ENCODE measurements around the gene SUN3.

The SUN3 gene

DNA sequence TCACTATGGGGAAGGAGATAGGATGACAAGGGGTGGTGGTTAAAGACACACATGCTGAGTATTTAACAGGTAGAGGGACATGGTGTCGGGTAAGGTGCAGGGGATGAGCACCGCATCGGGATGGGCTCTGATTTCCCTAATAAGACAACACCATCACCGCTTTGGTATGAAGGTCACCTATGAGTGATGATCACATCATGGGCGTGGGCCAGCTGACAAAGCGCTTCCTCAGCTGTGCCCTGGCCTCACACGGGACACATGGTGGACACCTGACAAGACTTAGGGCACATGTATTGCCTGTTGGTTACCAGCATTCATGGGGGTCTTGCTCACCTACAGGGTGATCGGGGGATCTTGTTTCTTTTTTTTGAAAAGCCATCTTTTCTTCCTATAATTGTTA lies 19.2 kb upstream of the SUN3 start:
- Histone ChIP-seq H3K4me1 (peaks cover 17% of the 10 kb centered on the region), H3K4me2 (no peak overlapping the region)

DNA sequence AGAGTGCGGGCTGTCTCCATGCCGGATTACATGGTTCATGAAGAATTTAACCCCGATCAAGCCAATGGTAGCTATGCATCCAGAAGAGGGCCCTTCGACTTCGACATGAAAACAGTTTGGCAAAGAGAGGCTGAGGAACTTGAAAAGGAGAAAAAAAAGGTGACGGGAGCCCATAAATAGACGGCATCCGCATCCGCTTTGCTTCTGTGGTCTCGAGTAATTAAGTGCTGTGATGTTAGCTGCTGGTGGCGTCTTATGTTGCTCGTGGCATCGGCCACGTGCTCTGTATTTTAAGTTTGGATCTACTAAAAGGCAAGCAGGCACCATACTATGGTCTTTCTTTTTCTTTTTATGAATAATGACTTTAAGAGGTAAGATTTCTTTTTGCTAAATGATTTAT lies 17.6 kb upstream of the SUN3 start:
- H3K9ac ChIP-seq, result no peak overlapping the region
- no peak overlapping the region for H3K4me3 ChIP-seq
- no peaks in the 10 kb centered on the region for H3K9me3 ChIP-seq
- no peak for TF ChIP-seq Cebpa-rat (IDR thresholded peaks at IDR 0.05)
- no peaks in the 10 kb centered on the region for H3K36me3 ChIP-seq
- peak overlapping the region; percentile 55 for H3K4me2 ChIP-seq
- no peaks in the 10 kb centered on the region for H4K20me1 ChIP-seq
- H3K27me3 ChIP-seq, result no peaks in the 10 kb centered on the region
- no peak overlapping the region for H3K27ac ChIP-seq
- peaks cover 17% of the 10 kb centered on the region for H3K4me1 ChIP-seq

More for the DNA sequence above, 19.2 kb upstream of the SUN3 start:
- no peaks in the 10 kb centered on the region for H4K20me1 ChIP-seq
- no peak overlapping the region for H3K27ac ChIP-seq
- no peak overlapping the region for H3K9ac ChIP-seq
- H3K36me3 ChIP-seq, result no peaks in the 10 kb centered on the region
- H3K9me3 ChIP-seq, result no peaks in the 10 kb centered on the region
- no peak for TF ChIP-seq Cebpa-rat (IDR thresholded peaks at IDR 0.05)
- no peak overlapping the region for H3K4me3 ChIP-seq
- no peaks in the 10 kb centered on the region for H3K27me3 ChIP-seq

DNA sequence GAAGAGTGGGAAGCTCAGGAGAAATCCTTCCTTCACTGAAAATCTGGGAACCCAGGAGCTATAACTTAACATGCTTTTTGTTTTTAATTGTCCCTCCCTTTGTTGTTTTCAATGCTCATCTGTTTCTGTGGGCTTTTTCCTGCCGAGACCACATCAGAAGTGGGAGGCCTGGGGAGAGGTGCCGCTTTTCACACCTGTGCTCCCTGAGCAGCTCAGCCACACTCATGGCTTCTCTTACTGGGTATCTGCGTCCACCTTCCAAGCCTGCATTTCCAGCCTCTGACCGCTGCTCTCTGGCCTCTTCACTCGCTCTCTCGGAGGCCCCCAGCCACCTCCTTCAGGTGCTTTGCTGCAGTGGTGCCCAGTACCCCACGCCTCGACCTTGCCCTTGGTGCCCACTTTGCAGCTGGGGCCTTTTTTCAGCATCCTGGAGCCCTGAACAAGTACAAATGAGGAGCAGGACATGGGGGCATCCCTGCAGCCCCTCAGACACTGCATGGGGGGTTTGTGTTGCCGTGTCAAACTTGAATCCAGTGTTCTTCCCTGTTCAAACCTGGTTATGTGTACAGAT lies 16.4 kb upstream of the SUN3 start:
- no peaks in the 10 kb centered on the region for H3K9me3 ChIP-seq
- H4K20me1 ChIP-seq, result no peaks in the 10 kb centered on the region
- H3K27ac ChIP-seq, result no peak overlapping the region
- no peak overlapping the region for H3K4me2 ChIP-seq
- H3K27me3 ChIP-seq, result no peaks in the 10 kb centered on the region
- H3K36me3 ChIP-seq, result no peaks in the 10 kb centered on the region
- no peak overlapping the region for H3K9ac ChIP-seq
- TF ChIP-seq Cebpa-rat (IDR thresholded peaks at IDR 0.05), result no peak
- H3K4me3 ChIP-seq, result no peak overlapping the region
- H3K4me1 ChIP-seq, result peaks cover 17% of the 10 kb centered on the region

DNA sequence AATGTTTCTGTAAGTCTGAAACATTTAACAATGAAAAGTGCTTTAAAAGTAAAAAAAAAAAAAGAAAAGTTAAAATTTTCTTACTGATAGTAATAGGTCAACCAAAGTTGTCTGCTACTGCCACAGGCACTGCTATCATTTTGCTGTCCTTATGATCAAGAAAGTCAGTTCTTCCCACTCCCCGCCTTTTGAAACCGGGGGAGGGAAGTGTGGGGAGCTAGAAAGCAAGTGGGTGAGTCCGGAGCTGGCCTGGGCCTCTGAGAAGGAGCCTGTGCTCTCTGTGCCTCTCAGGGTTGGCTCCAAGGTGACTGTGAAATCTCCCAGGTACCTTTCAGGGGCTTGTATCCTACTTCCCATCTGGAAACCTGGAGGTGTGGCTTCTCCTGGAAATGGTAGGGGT lies 13.7 kb upstream of the SUN3 start:
- Histone ChIP-seq H4K20me1 (no peaks in the 10 kb centered on the region), H3K4me1 (peaks cover 17% of the 10 kb centered on the region), H3K9ac (no peak overlapping the region), H3K36me3 (no peaks in the 10 kb centered on the region), H3K9me3 (no peaks in the 10 kb centered on the region), H3K4me2 (no peak overlapping the region), H3K27me3 (no peaks in the 10 kb centered on the region), H3K27ac (no peak overlapping the region), H3K4me3 (no peak overlapping the region)
- no peak for TF ChIP-seq Cebpa-rat (IDR thresholded peaks at IDR 0.05)

DNA sequence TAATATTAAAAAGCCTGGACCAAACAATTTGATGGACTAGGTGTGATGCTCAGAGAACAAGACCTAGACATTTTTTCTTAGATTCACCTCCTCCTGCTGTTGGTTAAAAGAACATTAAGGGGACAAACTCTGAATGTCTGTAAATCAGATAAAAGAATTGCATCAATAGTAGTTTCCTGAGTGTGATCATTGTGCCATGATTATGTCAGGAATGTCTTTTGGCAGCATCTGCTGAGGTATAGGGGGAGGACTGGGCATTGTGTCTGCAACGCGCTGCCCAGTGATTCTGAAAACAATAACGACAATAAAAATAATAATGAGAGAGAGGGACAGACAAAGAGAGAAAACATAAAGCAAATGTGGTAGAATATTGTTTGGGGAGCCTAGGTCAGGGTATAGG lies 13.3 kb upstream of the SUN3 start:
- H3K9ac ChIP-seq, result no peak overlapping the region
- H3K27ac ChIP-seq, result no peak overlapping the region
- peaks cover 17% of the 10 kb centered on the region for H3K4me1 ChIP-seq
- H3K36me3 ChIP-seq, result no peaks in the 10 kb centered on the region
- no peak overlapping the region for H3K4me3 ChIP-seq
- H3K27me3 ChIP-seq, result peaks cover 1% of the 10 kb centered on the region; the same call in 1 of the 2 replicates
- no peaks in the 10 kb centered on the region for H4K20me1 ChIP-seq
- H3K4me2 ChIP-seq, result no peak overlapping the region
- H3K9me3 ChIP-seq, result no peaks in the 10 kb centered on the region
- TF ChIP-seq Cebpa-rat (IDR thresholded peaks at IDR 0.05), result no peak

DNA sequence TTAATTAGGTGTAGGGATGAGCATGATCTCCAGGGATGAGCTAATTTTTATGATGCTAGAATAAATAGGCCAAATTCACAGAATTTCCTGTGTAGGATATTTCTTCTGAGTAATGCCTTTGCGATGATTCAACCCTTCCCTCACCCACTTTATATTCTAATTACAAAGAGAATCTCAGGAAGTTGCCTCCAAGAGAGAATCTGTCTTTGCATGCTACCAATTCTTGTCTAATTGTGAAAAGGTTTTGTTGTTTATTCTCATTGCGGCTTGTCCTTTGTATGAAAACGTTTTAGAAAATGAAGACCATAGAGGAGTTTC lies 12.7 kb upstream of the SUN3 start:
- no peak overlapping the region for H3K9ac ChIP-seq
- H3K4me2 ChIP-seq, result no peak overlapping the region
- H3K27me3 ChIP-seq, result peaks cover 7% of the 10 kb centered on the region; the same call in 1 of the 2 replicates
- no peaks in the 10 kb centered on the region for H3K9me3 ChIP-seq
- H4K20me1 ChIP-seq, result no peaks in the 10 kb centered on the region
- H3K4me1 ChIP-seq, result peaks cover 12% of the 10 kb centered on the region
- H3K4me3 ChIP-seq, result no peak overlapping the region
- no peaks in the 10 kb centered on the region for H3K36me3 ChIP-seq
- no peak overlapping the region for H3K27ac ChIP-seq
- TF ChIP-seq Cebpa-rat (IDR thresholded peaks at IDR 0.05), result no peak

DNA sequence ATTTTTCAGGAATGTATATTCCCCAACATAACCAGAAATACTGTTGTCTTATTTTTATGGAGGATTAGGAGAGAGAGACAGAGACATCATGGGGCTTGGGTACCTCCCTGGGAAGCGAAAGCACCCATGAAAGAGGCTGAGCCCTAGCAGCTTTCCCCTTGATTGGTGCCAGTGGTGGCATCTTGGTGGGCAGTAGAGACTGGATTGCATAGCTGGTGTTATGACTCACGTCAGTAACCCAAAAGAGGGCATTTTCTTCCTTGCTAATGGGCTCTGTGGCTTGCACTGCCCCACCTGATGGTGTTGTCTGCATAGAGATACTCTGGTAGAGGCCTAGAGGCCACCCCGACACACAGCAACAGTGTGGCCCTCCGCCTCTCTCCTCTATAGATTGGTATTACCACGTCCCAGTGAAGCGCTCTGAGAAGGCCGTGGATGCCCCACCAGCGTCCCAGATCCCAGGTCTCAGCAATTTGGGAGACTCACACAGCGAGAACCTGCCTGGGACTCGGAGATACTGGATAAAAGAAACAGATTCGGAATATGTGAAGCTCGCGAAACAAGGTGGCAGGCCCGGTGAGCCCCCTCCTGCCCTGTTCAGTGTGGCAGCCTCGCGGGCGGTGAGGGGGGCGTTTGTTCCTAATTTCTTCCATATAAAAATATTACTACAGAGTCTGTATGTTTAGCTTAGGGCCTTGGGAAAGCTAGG lies 12.2 kb upstream of the SUN3 start:
- H3K9ac ChIP-seq, result no peak overlapping the region
- H3K27ac ChIP-seq, result no peak overlapping the region
- peaks cover 12% of the 10 kb centered on the region for H3K27me3 ChIP-seq
- H4K20me1 ChIP-seq, result no peaks in the 10 kb centered on the region
- no peak for TF ChIP-seq Cebpa-rat (IDR thresholded peaks at IDR 0.05)
- no peaks in the 10 kb centered on the region for H3K36me3 ChIP-seq
- no peak overlapping the region for H3K4me2 ChIP-seq
- H3K4me1 ChIP-seq, result peaks cover 7% of the 10 kb centered on the region
- H3K4me3 ChIP-seq, result no peak overlapping the region
- peaks cover 1% of the 10 kb centered on the region for H3K9me3 ChIP-seq

DNA sequence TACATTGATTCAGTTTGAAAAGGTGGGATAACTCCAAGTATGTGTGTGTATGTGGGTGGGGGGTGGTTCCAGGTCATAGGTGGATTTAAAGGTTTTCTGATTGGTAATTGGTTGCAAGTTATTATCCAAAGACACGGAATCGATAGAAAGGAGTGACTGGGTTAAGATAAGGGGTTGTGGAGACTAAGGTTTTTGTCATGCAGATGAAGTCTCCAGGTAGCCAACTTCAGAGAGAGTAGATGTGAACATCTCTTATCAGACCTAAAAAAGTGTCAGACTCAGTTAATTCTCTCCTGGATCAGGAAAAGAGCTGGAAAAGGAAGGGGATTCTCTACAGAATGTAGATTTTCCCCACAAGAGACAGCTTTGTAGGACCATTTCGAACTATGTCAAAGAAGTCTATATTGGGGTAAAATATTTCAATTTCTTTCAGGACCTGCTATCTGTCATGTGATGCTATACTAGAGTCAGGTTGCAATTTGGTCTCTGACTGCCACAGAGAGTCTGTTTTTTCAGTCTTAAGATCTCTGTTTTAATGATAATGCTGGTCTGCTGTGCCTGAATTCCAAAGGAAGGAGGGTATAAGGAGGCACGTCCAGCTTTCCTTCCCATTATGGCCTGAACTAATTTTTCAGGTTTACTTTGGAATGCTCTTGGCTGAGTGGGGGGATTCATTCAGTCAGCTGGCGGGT lies 10.1 kb upstream of the SUN3 start:
- Histone ChIP-seq H3K4me1 (peaks cover 7% of the 10 kb centered on the region; the same call in 1 of the 2 replicates), H3K27me3 (peaks cover 22% of the 10 kb centered on the region), H3K27ac (no peak overlapping the region), H3K9me3 (peaks cover 12% of the 10 kb centered on the region), H3K4me3 (no peak overlapping the region), H4K20me1 (no peaks in the 10 kb centered on the region), H3K4me2 (no peak overlapping the region), H3K9ac (no peak overlapping the region), H3K36me3 (no peaks in the 10 kb centered on the region)
- TF ChIP-seq Cebpa-rat (IDR thresholded peaks at IDR 0.05), result no peak

DNA sequence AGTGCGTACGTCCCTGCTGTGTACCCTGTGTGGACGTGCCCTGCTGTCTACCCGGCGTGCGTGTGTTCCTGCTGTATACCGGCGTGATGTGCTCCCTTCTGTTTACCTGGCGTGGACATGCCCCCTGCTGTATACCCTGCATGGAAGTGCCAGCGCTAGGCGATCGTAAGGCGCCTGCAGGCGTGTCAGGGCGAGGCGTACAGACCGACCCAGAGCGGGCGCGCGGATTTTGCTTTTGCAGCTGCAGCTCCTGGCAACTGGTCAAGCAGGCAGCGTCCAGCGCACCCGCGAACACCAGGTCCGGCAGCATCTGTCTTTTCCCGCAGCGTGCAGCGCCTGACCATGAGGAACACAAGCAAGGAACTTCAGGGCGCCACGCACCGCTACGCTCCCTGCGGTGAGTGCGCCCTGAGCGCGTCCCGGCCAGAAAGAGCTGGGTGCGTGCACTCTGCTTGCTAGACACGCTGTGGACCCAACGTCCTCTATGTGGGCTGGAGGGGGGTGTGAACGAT lies 7.1 kb upstream of the SUN3 start:
- peak overlapping the region; percentile 67 for H3K4me2 ChIP-seq
- peak overlapping the region; percentile 60 for H3K4me3 ChIP-seq
- no peak overlapping the region for H3K9ac ChIP-seq
- TF ChIP-seq Cebpa-rat (IDR thresholded peaks at IDR 0.05), result no peak
- no peak overlapping the region for H3K27ac ChIP-seq
- peaks cover 12% of the 10 kb centered on the region for H3K9me3 ChIP-seq
- H4K20me1 ChIP-seq, result no peaks in the 10 kb centered on the region
- H3K27me3 ChIP-seq, result peaks cover 22% of the 10 kb centered on the region
- H3K4me1 ChIP-seq, result peaks cover 7% of the 10 kb centered on the region; the same call in 1 of the 2 replicates
- H3K36me3 ChIP-seq, result no peaks in the 10 kb centered on the region
